ENCODE measurements around the gene HDAC4.
"Not testable (repeated sequence)": the region's sequence is repeated elsewhere in the genome, so short reads cannot be mapped to it uniquely, and the experiment has no call there.

HDAC4 gene

GRCh38 chr2:239042551-239043320, 358.1 kb downstream of the HDAC4 start:
- DNase-seq (ENCODE audit: low spot score) = no peak

- DNase-seq (ENCODE audit: low spot score) = no peak
These were observed 358.8 kb downstream of the HDAC4 start for GRCh38 chr2:239042046-239042445.

- DNase-seq (ENCODE audit: low spot score) = no peak
These were observed 359.8 kb downstream of the HDAC4 start for GRCh38 chr2:239041062-239041461.

- DNase-seq (ENCODE audit: low spot score) = no peak
These were observed 360.6 kb downstream of the HDAC4 start for GRCh38 chr2:239040152-239040761.

GRCh38 chr2:239039479-239039861, 361.4 kb downstream of the HDAC4 start:
- DNase-seq (ENCODE audit: low spot score) = no peak

- DNase-seq (ENCODE audit: low spot score) = no peak
These were observed 361.9 kb downstream of the HDAC4 start for GRCh38 chr2:239038773-239039478.

GRCh38 chr2:239038284-239038683, 362.5 kb downstream of the HDAC4 start:
- not testable (repeated sequence) for DNase-seq (ENCODE audit: low spot score)

- DNase-seq (ENCODE audit: low spot score) = no peak
These were observed 363.3 kb downstream of the HDAC4 start for GRCh38 chr2:239037559-239037910.

GRCh38 chr2:239036819-239037558, 363.8 kb downstream of the HDAC4 start:
- no peak for DNase-seq (ENCODE audit: low spot score)

GRCh38 chr2:239035997-239036731, 364.7 kb downstream of the HDAC4 start:
- DNase-seq (ENCODE audit: low spot score) = no peak

- peak; percentile 54 for DNase-seq (ENCODE audit: low spot score)
These were observed 365.4 kb downstream of the HDAC4 start for GRCh38 chr2:239035361-239035814.

- no peak for DNase-seq (ENCODE audit: low spot score)
These were observed 366.1 kb downstream of the HDAC4 start for GRCh38 chr2:239034561-239035341.

- no peak for DNase-seq (ENCODE audit: low spot score)
These were observed 366.8 kb downstream of the HDAC4 start for GRCh38 chr2:239033801-239034560.

GRCh38 chr2:239029958-239030357, 370.9 kb downstream of the HDAC4 start:
- no peak for DNase-seq (ENCODE audit: low spot score)

- no peak for DNase-seq (ENCODE audit: low spot score)
These were observed 372.6 kb downstream of the HDAC4 start for GRCh38 chr2:239028253-239028619.

- DNase-seq (ENCODE audit: low spot score) = no peak
These were observed 373.2 kb downstream of the HDAC4 start for GRCh38 chr2:239027391-239028252.

- DNase-seq (ENCODE audit: low spot score) = no peak
These were observed 374.0 kb downstream of the HDAC4 start for GRCh38 chr2:239026711-239027361.

GRCh38 chr2:239025951-239026461, 374.8 kb downstream of the HDAC4 start:
- no peak for DNase-seq (ENCODE audit: low spot score)
